ENCODE results near the gene EMILIN3.

- no peak for TF ChIP-seq CTCF (IDR thresholded peaks at IDR 0.05)
- TF ChIP-seq POLR2AphosphoS5 (IDR thresholded peaks at IDR 0.05): no peak
Measured at GRCh38 chr20:41387444-41387851, 20.8 kb upstream of the EMILIN3 start.

Measured in transverse colon (tissue), 4 donors.